NB4 (cell line): ENCODE measurements around the gene RANBP3.

Source experiments
- MYC ChIP-seq: IDR thresholded peaks from 2 replicates; pipeline ENCODE4 v1.6.1; 2011; ENCODE audit warnings: low read depth, low read length
- TF ChIP-seq, protein P1 (sequence below): IDR thresholded peaks from one replicate; pipeline ENCODE4 v1.5.1; 2012; ENCODE audit warnings: low read depth, low read length
- TF ChIP-seq, protein P2 (sequence below): IDR thresholded peaks from 2 replicates; pipeline ENCODE4 v1.6.1; 2011; ENCODE audit warnings: low read depth, low read length

DNA sequence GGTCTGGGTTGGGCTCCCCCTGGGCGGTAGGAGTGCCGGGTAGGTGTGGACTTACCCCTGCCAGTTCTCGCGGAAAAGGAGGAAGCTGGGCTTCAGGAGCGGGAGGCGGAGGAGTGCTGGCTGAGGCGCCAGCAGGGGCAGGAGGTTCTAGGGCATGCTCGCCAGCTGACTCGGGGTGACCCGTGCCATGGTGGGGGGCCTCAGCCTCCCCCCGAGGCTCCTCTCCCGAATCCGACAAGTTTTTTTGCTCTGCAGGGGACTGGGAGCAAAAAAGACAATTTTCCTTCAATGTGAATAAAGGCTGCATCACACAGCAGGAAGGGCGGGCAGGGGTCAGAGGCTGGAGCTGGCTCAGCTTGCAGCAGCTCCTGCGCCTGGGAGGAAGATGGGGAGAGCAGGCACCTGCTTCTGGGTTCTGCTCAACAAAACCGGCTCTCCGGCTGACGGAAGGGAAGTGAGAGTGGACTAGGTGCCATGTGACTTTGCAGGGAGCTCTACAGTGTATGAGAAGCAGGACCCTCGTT lies 26.5 kb downstream of the RANBP3 start:
- TF ChIP-seq, protein P1, sequence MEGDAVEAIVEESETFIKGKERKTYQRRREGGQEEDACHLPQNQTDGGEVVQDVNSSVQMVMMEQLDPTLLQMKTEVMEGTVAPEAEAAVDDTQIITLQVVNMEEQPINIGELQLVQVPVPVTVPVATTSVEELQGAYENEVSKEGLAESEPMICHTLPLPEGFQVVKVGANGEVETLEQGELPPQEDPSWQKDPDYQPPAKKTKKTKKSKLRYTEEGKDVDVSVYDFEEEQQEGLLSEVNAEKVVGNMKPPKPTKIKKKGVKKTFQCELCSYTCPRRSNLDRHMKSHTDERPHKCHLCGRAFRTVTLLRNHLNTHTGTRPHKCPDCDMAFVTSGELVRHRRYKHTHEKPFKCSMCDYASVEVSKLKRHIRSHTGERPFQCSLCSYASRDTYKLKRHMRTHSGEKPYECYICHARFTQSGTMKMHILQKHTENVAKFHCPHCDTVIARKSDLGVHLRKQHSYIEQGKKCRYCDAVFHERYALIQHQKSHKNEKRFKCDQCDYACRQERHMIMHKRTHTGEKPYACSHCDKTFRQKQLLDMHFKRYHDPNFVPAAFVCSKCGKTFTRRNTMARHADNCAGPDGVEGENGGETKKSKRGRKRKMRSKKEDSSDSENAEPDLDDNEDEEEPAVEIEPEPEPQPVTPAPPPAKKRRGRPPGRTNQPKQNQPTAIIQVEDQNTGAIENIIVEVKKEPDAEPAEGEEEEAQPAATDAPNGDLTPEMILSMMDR: no peak
- TF ChIP-seq, protein P2, sequence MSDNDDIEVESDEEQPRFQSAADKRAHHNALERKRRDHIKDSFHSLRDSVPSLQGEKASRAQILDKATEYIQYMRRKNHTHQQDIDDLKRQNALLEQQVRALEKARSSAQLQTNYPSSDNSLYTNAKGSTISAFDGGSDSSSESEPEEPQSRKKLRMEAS: no peak
- TF ChIP-seq MYC: no peak
